K562 treated with DMSO at 1 percent for 4 hours (cell line): ENCODE data around the gene OSGIN1. TPM values are rescaled to one million over a fixed set of nuclear protein-coding genes. Genes with fewer than 3 reads are reported as not detected.

Experiments
- total RNA-seq: library from RNA; unstranded; fragments of 300-600 nt; gene quantifications from 2 replicates; pipeline ENCODE4 v1.2.3, GENCODE V29; 2022; ENCODE audit not compliant: insufficient read depth

Gene OSGIN1
- total RNA-seq: 8.4 and 12.5 TPM in 2 replicates

GRCh38 chr16:83952940-83953795, at the start of gene OSGIN1:
Gene OSGIN1, plus strand, starts transcription at chr16:83953240. Its CDS starts 4,432 bp downstream, at chr16:83957672.

GRCh38 chr16:83967838-83968305, 14.8 kb downstream of the OSGIN1 start, which contains the start of gene NECAB2:
Gene NECAB2, plus strand, starts transcription at chr16:83968244. Its CDS starts 405 bp downstream, at chr16:83968649.

Other genes starting within 250 kb of the OSGIN1 start
- 9.9 and 19.7 TPM in 2 replicates for gene HSBP1, start 145.3 kb upstream of the OSGIN1 start, total RNA-seq
- gene MLYCD, start 54.1 kb upstream of the OSGIN1 start, total RNA-seq: 1.4 and 1.7 TPM in 2 replicates
- not detected in 2 replicates for gene NECAB2, start 15.0 kb downstream of the OSGIN1 start, total RNA-seq
- not detected in 2 replicates for gene SLC38A8, start 89.6 kb downstream of the OSGIN1 start, total RNA-seq
- 75.4 and 83.6 TPM in 2 replicates for gene MBTPS1, start 163.7 kb downstream of the OSGIN1 start, total RNA-seq
- gene HSDL1, start 191.9 kb downstream of the OSGIN1 start, total RNA-seq: 35.6 and 48.7 TPM in 2 replicates
- gene DNAAF1, start 192.1 kb downstream of the OSGIN1 start, total RNA-seq: 0.15 TPM in 1 of 2 replicates, not detected in the other
- gene TAF1C, start 233.8 kb downstream of the OSGIN1 start, total RNA-seq: 15.6 and 27.6 TPM in 2 replicates
- not detected in 2 replicates for gene ADAD2, start 237.9 kb downstream of the OSGIN1 start, total RNA-seq